Measurements from ENCODE around the gene CTBS. TPM values are rescaled to one million over a fixed set of nuclear protein-coding genes. Genes with fewer than 3 reads are reported as not detected.

CTBS gene
- total RNA-seq, 1 experiment from 2014 or later: 10.1 TPM

DNA sequence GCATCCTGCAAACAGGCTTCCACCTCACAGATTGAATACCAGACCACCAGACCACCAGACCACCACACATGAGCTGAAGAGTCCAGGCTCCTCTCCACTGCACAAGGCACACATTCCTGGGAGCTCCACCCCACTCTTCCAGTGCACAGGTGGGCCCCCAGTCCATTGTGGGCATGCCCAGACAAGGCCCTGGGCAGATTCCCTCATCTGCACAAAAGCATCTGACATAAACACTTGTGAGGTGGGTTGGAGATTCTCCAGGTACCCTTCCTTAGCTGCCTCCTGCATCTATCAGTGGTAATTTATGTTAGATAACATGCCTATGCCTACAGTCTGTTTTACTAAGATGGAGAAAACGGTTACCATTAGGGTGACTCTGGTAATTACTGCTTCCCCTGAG lies 11.6 kb upstream of the CTBS start:
- Mint-ChIP-seq H3K36me3 (peaks cover 14% of the 10 kb centered on the region), H3K4me3 (no peak overlapping the region), H3K27me3 (ENCODE audit: low read depth) (no peaks in the 10 kb centered on the region; the same call in 1 of the 2 replicates), H3K27ac (no peak overlapping the region), H3K4me1 (peaks cover 31% of the 10 kb centered on the region), H3K9me3 (peaks cover 18% of the 10 kb centered on the region)
- CTCF ChIA-PET: interaction anchor here (0.7 to 0.8 kb wide), 2 partner anchors 11 to 434 kb away, joined by 3 to 4 read pairs; no protein-coding TSS in a partner anchor
- no peak for ATAC-seq
- TF ChIP-seq ETV6 (CRISPR knock-in tag; IDR thresholded peaks at IDR 0.05): no peak
- TF ChIP-seq MLX (CRISPR knock-in tag; IDR thresholded peaks at IDR 0.05): no peak
- TF ChIP-seq, protein P1, sequence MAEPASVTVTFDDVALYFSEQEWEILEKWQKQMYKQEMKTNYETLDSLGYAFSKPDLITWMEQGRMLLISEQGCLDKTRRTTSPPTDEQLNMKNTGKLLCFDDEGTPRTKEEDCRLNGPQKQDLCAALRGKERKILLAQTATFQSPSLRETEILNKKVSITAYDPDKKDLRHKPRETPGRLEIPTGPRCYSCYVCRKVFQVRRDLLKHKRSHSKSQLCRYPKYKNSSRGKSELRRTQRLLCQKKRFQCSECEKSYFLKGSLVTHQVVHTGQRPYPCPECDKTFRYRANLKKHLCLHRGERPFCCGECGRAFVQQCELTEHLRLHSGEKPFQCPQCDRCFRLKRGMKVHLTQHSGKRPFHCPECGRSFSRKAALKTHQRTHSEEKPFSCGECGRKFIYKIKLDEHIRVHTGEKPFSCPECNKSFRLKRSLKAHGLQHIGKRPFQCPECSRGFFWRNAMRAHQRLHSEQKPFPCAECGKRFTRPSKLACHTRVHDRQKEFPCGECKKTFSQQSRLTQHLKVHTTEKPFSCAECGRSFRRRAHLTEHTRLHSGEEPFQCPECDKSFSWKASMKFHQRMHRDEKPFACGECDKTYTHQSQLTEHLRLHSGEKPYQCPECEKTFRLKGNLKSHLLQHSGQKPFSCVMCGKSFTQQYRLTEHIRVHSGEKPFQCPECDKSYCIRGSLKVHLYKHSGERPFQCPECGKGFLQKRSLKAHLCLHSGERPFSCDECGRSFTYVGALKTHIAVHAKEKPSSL (CRISPR knock-in tag; conservative IDR thresholded peaks at IDR 0.05): no peak
- TF ChIP-seq ESRRA (CRISPR knock-in tag; IDR thresholded peaks at IDR 0.05; ENCODE audit: borderline replicate concordance): no peak
- TF ChIP-seq IRF2 (CRISPR knock-in tag; IDR thresholded peaks at IDR 0.05; ENCODE audit: borderline replicate concordance, low read depth): no peak
- TF ChIP-seq, protein P2, sequence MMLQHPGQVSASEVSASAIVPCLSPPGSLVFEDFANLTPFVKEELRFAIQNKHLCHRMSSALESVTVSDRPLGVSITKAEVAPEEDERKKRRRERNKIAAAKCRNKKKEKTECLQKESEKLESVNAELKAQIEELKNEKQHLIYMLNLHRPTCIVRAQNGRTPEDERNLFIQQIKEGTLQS (CRISPR knock-in tag; conservative IDR thresholded peaks at IDR 0.05): no peak
- TF ChIP-seq, protein P3, sequence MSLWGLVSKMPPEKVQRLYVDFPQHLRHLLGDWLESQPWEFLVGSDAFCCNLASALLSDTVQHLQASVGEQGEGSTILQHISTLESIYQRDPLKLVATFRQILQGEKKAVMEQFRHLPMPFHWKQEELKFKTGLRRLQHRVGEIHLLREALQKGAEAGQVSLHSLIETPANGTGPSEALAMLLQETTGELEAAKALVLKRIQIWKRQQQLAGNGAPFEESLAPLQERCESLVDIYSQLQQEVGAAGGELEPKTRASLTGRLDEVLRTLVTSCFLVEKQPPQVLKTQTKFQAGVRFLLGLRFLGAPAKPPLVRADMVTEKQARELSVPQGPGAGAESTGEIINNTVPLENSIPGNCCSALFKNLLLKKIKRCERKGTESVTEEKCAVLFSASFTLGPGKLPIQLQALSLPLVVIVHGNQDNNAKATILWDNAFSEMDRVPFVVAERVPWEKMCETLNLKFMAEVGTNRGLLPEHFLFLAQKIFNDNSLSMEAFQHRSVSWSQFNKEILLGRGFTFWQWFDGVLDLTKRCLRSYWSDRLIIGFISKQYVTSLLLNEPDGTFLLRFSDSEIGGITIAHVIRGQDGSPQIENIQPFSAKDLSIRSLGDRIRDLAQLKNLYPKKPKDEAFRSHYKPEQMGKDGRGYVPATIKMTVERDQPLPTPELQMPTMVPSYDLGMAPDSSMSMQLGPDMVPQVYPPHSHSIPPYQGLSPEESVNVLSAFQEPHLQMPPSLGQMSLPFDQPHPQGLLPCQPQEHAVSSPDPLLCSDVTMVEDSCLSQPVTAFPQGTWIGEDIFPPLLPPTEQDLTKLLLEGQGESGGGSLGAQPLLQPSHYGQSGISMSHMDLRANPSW (CRISPR knock-in tag; conservative IDR thresholded peaks at IDR 0.05; ENCODE audit: low read depth): no peak
- TF ChIP-seq GTF2I (CRISPR knock-in tag; conservative IDR thresholded peaks at IDR 0.05): no peak
- no peak for TF ChIP-seq NFATC4 (CRISPR knock-in tag; IDR thresholded peaks at IDR 0.05)
- no peak for TF ChIP-seq AR (CRISPR knock-in tag; IDR thresholded peaks at IDR 0.05)
- TF ChIP-seq ZNF396 (CRISPR knock-in tag; IDR thresholded peaks at IDR 0.05; ENCODE audit: borderline replicate concordance): no peak
- no peak for TF ChIP-seq ZNF317 (CRISPR knock-in tag; IDR thresholded peaks at IDR 0.05; ENCODE audit: borderline replicate concordance, low read depth)
- no peak for TF ChIP-seq MXD4 (CRISPR knock-in tag; IDR thresholded peaks at IDR 0.05; ENCODE audit: borderline replicate concordance)
- TF ChIP-seq, protein P4, sequence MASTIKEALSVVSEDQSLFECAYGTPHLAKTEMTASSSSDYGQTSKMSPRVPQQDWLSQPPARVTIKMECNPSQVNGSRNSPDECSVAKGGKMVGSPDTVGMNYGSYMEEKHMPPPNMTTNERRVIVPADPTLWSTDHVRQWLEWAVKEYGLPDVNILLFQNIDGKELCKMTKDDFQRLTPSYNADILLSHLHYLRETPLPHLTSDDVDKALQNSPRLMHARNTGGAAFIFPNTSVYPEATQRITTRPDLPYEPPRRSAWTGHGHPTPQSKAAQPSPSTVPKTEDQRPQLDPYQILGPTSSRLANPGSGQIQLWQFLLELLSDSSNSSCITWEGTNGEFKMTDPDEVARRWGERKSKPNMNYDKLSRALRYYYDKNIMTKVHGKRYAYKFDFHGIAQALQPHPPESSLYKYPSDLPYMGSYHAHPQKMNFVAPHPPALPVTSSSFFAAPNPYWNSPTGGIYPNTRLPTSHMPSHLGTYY (CRISPR knock-in tag; IDR thresholded peaks at IDR 0.05): no peak
- TF ChIP-seq NFYB (CRISPR knock-in tag; conservative IDR thresholded peaks at IDR 0.05; ENCODE audit: low read depth): no peak
- TF ChIP-seq, protein P5, sequence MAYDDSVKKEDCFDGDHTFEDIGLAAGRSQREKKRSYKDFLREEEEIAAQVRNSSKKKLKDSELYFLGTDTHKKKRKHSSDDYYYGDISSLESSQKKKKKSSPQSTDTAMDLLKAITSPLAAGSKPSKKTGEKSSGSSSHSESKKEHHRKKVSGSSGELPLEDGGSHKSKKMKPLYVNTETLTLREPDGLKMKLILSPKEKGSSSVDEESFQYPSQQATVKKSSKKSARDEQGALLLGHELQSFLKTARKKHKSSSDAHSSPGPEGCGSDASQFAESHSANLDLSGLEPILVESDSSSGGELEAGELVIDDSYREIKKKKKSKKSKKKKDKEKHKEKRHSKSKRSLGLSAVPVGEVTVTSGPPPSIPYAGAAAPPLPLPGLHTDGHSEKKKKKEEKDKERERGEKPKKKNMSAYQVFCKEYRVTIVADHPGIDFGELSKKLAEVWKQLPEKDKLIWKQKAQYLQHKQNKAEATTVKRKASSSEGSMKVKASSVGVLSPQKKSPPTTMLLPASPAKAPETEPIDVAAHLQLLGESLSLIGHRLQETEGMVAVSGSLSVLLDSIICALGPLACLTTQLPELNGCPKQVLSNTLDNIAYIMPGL (CRISPR knock-in tag; IDR thresholded peaks at IDR 0.05): no peak
- TF ChIP-seq ZNF416 (CRISPR knock-in tag; IDR thresholded peaks at IDR 0.05): no peak
- no peak for TF ChIP-seq NR1H2 (CRISPR knock-in tag; IDR thresholded peaks at IDR 0.05)
- POLR2A ChIA-PET: interaction anchor here (0.5 kb wide), 1 partner anchor 29 kb away, joined by 4 read pairs; no protein-coding TSS in a partner anchor
- no peak for DNase-seq (ENCODE audit: low spot score)

All from WTC11 (cell line).